ENCODE data around the gene RSAD2.

GRCh38 chr2:6937157-6937556 lies 59.6 kb downstream of the RSAD2 start:
- no peak for TF ChIP-seq CTCF (IDR thresholded peaks at IDR 0.05; ENCODE audit: low read length)
- no peak for TF ChIP-seq EZH2 (IDR thresholded peaks at IDR 0.05; ENCODE audit: borderline replicate concordance, low read length)
